BJ (cell line): Measurements from ENCODE around the gene FTO. TPM values are rescaled to one million over a fixed set of nuclear protein-coding genes. Genes with fewer than 3 reads are reported as not detected.

Experiments used
- CTCF ChIA-PET: fragments of 350-600 bp; formaldehyde crosslinking; extraction: SDS; loops from one replicate; lab custom pipeline; 2021; ENCODE audit warnings: antibody characterized with exemption, inconsistent platforms; lab: Yijun Ruan, JAX
- POLR2A ChIA-PET: fragments of 300-600 bp; sonication (Branson Sonifier 250); formaldehyde crosslinking; extraction: SDS; loops from one replicate; lab custom pipeline; 2021; ENCODE audit warnings: antibody characterized with exemption; lab: Charles Lee
- DNase-seq: peaks from one replicate; pipeline ENCODE4 v3.0.0-alpha.2; 2011; ENCODE audit warnings: low read depth
- H3K27me3 ChIP-seq: 2 replicates; pipeline ENCODE4 v1.6.0; 2011; ENCODE audit warnings: low read length; ENCODE audit not compliant: control insufficient read depth, insufficient read depth
- H3K36me3 ChIP-seq: 2 replicates; pipeline ENCODE4 v1.5.1; 2011; ENCODE audit warnings: low read length; ENCODE audit not compliant: control insufficient read depth, insufficient read depth
- H3K4me3 ChIP-seq: 2 replicates; pipeline ENCODE4 v1.5.1; 2011; ENCODE audit warnings: low read depth, mild to moderate bottlenecking, control low read depth, low read length
- polyA plus RNA-seq: library from polyadenylated mRNA; depleted of rRNA; stranded (reverse); fragments of >200 nt; gene quantifications from 2 replicates; pipeline ENCODE4 v1.2.3, GENCODE V29; 2011
- TF ChIP-seq, protein P1 (sequence below): IDR thresholded peaks from 2 replicates; pipeline ENCODE4 v1.5.1; 2011; ENCODE audit warnings: low read depth, mild to moderate bottlenecking, control low read depth, inconsistent platforms, low read length, moderate library complexity; ENCODE audit not compliant: insufficient read depth

The FTO gene
- polyA plus RNA-seq, 1 experiment = 86.3 TPM

DNA sequence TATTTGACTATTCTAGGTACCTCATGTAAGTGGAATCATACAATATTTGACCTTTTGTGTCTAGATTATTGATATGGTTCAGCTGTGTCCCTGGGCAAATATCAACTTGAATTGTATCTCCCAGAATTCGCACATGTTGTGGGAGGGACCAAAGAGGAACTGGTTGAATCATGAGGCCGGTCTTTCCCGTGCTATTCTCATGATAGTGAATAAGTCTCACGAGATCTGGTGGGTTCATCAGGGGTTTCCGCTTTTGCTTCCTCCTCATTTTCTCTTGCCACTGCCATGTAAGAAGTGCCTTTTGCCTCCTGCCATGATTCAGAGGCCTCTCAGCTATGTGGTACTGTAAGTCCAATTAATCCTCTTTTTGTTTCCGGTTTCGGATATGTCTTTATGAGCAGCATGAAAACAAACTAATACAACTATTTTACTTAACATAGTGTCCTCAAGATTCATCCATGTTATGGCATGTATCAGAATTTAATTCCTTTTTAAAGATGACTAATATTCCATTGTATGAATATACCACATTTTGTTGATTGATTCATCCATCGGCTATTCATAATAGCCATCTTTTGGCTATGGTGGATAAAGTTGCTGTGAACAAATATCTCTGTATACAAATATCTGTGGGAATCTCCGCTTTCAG lies 129.1 kb downstream of the FTO start:
- CTCF ChIA-PET = no interaction called here
- TF ChIP-seq, protein P1, sequence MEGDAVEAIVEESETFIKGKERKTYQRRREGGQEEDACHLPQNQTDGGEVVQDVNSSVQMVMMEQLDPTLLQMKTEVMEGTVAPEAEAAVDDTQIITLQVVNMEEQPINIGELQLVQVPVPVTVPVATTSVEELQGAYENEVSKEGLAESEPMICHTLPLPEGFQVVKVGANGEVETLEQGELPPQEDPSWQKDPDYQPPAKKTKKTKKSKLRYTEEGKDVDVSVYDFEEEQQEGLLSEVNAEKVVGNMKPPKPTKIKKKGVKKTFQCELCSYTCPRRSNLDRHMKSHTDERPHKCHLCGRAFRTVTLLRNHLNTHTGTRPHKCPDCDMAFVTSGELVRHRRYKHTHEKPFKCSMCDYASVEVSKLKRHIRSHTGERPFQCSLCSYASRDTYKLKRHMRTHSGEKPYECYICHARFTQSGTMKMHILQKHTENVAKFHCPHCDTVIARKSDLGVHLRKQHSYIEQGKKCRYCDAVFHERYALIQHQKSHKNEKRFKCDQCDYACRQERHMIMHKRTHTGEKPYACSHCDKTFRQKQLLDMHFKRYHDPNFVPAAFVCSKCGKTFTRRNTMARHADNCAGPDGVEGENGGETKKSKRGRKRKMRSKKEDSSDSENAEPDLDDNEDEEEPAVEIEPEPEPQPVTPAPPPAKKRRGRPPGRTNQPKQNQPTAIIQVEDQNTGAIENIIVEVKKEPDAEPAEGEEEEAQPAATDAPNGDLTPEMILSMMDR = no peak
- no peak overlapping the region for H3K4me3 ChIP-seq
- H3K27me3 ChIP-seq = no peaks in the 10 kb centered on the region
- H3K36me3 ChIP-seq = no peaks in the 10 kb centered on the region
- POLR2A ChIA-PET = no interaction called here
- DNase-seq = no peak

DNA sequence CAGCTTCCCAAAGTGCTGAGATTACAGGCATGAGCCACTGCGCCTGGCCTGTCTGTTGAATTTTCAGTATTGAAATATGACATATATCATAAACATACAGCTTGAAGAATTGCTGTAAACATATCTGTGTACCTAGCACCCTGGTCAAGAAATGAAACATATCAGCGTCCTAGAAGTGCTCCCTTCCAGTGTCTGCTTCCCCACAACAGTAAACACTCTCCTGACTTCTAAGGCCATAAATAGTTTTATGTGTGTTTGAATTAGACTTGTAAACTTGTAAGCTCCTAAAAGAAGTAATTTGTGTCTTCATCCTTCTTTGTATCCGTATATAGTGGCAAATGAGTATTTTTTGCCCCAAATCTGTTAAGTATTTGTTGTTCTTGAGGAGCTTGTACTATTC lies 132.2 kb downstream of the FTO start:
- H3K36me3 ChIP-seq = no peaks in the 10 kb centered on the region
- ChIA-PET POLR2A (interaction anchor here (0.6 kb wide), 1 partner anchor 19 kb away, joined by 3 read pairs; no protein-coding TSS in a partner anchor), CTCF (interaction anchor here (1.1 kb wide), 1 partner anchor 13 kb away, joined by 3 read pairs; no protein-coding TSS in a partner anchor)
- TF ChIP-seq, protein P1 = no peak
- no peaks in the 10 kb centered on the region for H3K27me3 ChIP-seq
- no peak for DNase-seq
- no peak overlapping the region for H3K4me3 ChIP-seq

DNA sequence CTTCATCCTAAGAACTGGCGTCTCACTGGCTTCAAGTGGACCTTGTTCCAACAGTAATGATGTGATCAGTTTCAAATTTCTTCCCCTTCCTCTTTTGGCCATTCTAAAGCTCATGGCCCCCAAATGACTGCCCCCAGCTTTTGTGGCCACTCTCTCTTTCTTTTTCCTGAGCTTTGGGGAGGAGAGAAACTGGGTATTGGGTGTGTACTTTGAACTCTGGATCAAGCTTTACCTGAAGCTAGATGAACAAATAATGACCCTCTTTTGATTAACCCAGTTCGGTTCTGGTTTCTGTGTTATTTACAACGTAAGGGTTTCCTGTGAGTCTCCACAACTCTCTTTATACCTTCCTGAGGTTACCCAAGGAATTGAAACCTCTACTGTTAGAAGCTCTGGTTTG lies 132.7 kb downstream of the FTO start:
- POLR2A ChIA-PET = interaction anchor here (0.6 kb wide), 1 partner anchor 19 kb away, joined by 3 read pairs; no protein-coding TSS in a partner anchor
- CTCF ChIA-PET = interaction anchor here (0.7 to 1.0 kb wide), 3 partner anchors 13 to 287 kb away, joined by 3 to 4 read pairs (median 4); no protein-coding TSS in a partner anchor
- Histone ChIP-seq H3K27me3 (no peaks in the 10 kb centered on the region), H3K4me3 (no peak overlapping the region), H3K36me3 (no peaks in the 10 kb centered on the region)
- DNase-seq = no peak
- TF ChIP-seq, protein P1 = no peak

DNA sequence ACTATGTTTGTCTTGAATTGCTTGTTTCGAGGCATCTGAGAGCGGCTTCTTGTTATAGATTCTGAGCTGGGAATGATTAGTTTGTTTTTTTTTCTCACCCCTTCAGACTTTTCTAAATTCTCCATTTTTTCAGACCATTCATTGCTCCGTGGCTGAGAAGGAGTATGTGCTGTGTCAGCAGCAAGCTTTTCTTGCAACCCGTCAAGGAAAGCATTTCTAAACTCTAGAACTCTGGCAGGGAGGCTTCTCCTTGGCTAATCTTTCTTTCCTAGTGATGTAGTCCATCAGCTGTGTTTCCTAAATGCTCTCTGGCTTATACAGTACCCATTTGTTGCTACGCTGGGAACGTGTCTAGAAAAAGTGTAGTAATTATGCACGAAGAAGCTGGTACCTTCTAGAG lies 133.5 kb downstream of the FTO start:
- H3K4me3 ChIP-seq = no peak overlapping the region
- no peak for DNase-seq
- TF ChIP-seq, protein P1 = no peak
- no peaks in the 10 kb centered on the region for H3K27me3 ChIP-seq
- ChIA-PET POLR2A (no interaction called here), CTCF (interaction anchor here (0.7 to 1.1 kb wide), 5 partner anchors 9 to 286 kb away, joined by 3 to 4 read pairs (median 4); no protein-coding TSS in a partner anchor)
- no peaks in the 10 kb centered on the region for H3K36me3 ChIP-seq

DNA sequence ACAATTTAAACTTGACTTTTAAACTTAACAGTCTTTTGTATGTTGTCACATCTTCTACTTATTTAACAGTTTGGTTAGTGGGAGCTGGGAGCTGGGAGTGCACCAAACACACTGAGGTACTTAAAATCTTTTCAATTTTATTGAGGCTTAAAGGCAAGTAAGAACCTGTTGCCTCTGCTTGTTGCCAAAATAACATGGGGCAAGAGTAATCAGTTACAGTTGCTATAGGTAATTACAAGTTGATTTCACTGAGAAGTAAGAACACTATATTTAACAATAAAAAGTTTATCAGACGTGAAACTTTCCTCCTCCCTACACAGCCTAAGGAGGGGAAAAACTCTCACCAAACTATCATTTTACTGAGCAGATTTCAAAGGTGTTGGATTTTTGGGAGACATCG lies 135.2 kb downstream of the FTO start:
- no peak for DNase-seq
- POLR2A ChIA-PET = no interaction called here
- Histone ChIP-seq H3K4me3 (no peak overlapping the region), H3K27me3 (no peaks in the 10 kb centered on the region), H3K36me3 (no peaks in the 10 kb centered on the region)
- TF ChIP-seq, protein P1 = no peak
- CTCF ChIA-PET = no interaction called here
